Measurements from ENCODE around the gene BIN1.
"Not testable (repeated sequence)": the region's sequence is repeated elsewhere in the genome, so short reads cannot be mapped to it uniquely, and the experiment has no call there.

The BIN1 gene

GRCh38 chr2:127043367-127044164 is 63.4 kb downstream of the BIN1 start:
- DNase-seq: no peak

- no peak for DNase-seq
Measured at GRCh38 chr2:127041259-127041970, 65.5 kb downstream of the BIN1 start.

GRCh38 chr2:127040169-127040568 is 66.8 kb downstream of the BIN1 start:
- no peak for DNase-seq

- DNase-seq: peak; percentile 72
Measured at GRCh38 chr2:127039387-127040031, 67.4 kb downstream of the BIN1 start.

- DNase-seq: no peak
Measured at GRCh38 chr2:127037476-127037875, 69.5 kb downstream of the BIN1 start.

- no peak for DNase-seq
Measured at GRCh38 chr2:127034883-127035611, 71.9 kb downstream of the BIN1 start.

- no peak for DNase-seq
Measured at GRCh38 chr2:127034051-127034450, 72.9 kb downstream of the BIN1 start.

- peak; percentile 35 for DNase-seq
Measured at GRCh38 chr2:127032621-127033020, 74.3 kb downstream of the BIN1 start.

GRCh38 chr2:127029350-127030051 is 77.5 kb downstream of the BIN1 start:
- no peak for DNase-seq

- not testable (repeated sequence) for DNase-seq
Measured at GRCh38 chr2:127028745-127029144, 78.2 kb downstream of the BIN1 start.

- DNase-seq: no peak
Measured at GRCh38 chr2:127027715-127028114, 79.2 kb downstream of the BIN1 start.

GRCh38 chr2:127025359-127026166 is 81.4 kb downstream of the BIN1 start:
- peak; percentile 88 for DNase-seq

GRCh38 chr2:127024769-127025358 is 82.1 kb downstream of the BIN1 start:
- no peak for DNase-seq

- no peak for DNase-seq
Measured at GRCh38 chr2:127023504-127023903, 83.5 kb downstream of the BIN1 start.

- DNase-seq: no peak
Measured at GRCh38 chr2:127022817-127023216, 84.1 kb downstream of the BIN1 start.

GRCh38 chr2:127020536-127020935 is 86.4 kb downstream of the BIN1 start:
- no peak for DNase-seq

- DNase-seq: no peak
Measured at GRCh38 chr2:127017548-127017947, 89.4 kb downstream of the BIN1 start.

- no peak for DNase-seq
Measured at GRCh38 chr2:127016329-127016728, 90.6 kb downstream of the BIN1 start.

- DNase-seq: no peak
Measured at GRCh38 chr2:127015106-127015910, 91.6 kb downstream of the BIN1 start.

GRCh38 chr2:127014630-127015029 is 92.3 kb downstream of the BIN1 start:
- peak; percentile 27 for DNase-seq
